HG03457 (cell line): ENCODE measurements around the gene CDHR5.
"Not testable (repeated sequence)": the region's sequence is repeated elsewhere in the genome, so short reads cannot be mapped to it uniquely, and the experiment has no call there.

ENCODE experiments used
- ATAC-seq: cut with Tn5 transposase; IDR thresholded peaks from one replicate; pipeline ENCODE4 v1.9.1; 2021; ENCODE audit warnings: moderate number of reproducible peaks; ENCODE audit not compliant: unreplicated experiment

Gene CDHR5

GRCh38 chr11:590997-591396 is 33.8 kb downstream of the CDHR5 start:
- ATAC-seq, result no peak

- ATAC-seq, result no peak
Measured at GRCh38 chr11:589798-590197, 35.0 kb downstream of the CDHR5 start.

DNA sequence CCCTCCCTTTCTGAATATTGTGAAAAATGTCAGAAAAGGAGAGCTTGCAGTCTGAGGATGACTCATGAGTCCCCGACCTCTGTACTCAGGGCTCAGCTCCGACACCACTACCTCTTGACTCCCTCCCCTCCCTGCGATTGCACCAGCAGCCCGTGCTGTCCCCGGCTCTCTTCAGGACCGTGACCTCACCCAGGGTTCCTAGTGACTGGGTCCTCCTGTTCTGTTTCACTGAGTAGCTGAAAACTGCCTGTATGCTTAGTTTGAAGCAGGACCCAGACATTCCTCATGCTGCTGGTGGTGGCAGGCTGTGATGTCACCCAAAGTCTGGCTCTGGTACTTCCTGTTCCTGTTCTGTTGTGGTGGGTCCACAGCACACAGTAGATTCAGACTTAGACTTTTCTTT is 36.8 kb downstream of the CDHR5 start:
- no peak for ATAC-seq

GRCh38 chr11:587546-587945 is 37.2 kb downstream of the CDHR5 start:
- no peak for ATAC-seq

- no peak for ATAC-seq
Measured at GRCh38 chr11:586376-587316, 38.1 kb downstream of the CDHR5 start.

DNA sequence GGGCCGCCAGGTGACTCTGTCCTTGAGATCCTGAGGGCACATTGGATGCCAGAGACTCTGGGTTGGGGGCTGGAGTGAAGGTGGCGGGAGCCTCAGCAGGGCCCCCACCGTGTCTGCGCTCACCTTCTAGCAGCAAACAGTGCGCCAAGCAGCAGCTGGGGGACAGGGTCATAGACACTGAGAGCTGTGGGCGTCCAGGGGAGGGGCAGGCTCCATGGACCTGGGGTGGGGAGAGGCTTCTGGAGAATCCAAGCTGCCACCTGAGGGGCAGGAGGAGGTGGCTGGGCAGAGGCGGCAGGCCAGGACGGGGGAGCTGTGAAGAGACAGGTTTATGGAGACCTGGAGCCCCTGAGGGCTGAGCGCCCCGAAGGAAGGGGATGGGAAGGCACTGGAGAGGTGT is 40.5 kb downstream of the CDHR5 start:
- ATAC-seq, result no peak

DNA sequence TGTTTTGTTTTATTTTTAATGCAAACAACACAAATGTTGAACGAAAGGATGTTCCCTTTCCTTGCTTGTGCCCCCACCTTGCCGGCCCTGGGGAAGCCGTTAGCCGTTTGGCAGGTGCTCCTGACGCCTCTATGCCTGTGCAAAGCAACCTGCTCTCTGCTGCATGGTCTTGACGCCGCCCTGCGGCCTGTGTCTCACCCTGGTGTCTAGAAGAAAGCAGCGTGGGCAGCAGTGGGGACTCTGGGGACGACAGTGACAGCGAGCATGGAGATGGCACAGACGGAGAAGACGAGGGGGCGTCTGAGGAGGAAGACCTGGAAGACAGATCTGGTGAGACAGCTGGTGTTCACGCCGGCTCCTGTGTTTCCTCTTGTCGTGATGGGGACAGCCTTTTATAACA is 43.0 kb downstream of the CDHR5 start:
- ATAC-seq, result no peak

- no peak for ATAC-seq
Measured at GRCh38 chr11:581342-581741, 43.4 kb downstream of the CDHR5 start.

- ATAC-seq, result no peak
Measured at GRCh38 chr11:579830-580601, 44.7 kb downstream of the CDHR5 start.

- no peak for ATAC-seq
Measured at GRCh38 chr11:578276-579035, 46.3 kb downstream of the CDHR5 start.

- ATAC-seq, result no peak
Measured at GRCh38 chr11:577611-577894, 47.2 kb downstream of the CDHR5 start.

DNA sequence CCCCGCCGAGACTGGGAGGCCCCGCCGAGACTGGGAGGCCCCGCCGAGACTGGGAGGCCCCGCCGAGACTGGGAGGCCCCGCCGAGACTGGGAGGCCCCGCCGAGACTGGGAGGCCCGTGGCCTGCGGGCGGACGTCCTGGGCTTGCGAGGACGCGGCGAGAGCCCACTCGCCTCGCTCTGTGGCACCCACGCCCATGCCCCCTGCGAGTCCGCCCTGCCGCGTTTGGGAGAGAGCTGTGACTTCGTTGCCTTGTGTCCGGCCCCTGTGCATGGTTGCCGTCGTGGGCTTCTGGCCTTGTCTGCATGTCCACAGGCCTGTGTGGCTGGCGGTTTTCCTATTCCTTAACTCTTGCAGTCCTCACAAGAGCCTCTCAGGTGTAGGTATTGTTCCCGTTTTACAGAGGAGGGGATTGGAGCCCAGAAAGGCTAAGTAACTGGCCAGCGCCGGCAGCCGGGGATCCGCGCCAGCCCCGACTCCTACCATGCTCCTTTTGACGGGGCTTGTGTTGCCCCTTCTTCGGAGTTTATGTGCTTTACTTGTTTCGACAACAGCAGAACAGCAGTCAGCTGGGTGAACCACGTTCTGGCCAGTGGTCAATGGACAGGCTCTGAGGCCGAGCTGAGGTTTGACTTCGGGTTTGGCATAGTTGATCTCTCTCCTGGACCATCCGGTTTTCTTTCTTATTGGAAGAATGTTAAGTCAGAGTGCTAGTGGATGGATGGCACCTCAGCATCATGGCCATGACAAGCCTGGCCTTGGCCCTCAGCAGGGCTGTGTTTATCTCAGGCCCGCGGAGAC is 47.7 kb downstream of the CDHR5 start:
- ATAC-seq, result no peak

DNA sequence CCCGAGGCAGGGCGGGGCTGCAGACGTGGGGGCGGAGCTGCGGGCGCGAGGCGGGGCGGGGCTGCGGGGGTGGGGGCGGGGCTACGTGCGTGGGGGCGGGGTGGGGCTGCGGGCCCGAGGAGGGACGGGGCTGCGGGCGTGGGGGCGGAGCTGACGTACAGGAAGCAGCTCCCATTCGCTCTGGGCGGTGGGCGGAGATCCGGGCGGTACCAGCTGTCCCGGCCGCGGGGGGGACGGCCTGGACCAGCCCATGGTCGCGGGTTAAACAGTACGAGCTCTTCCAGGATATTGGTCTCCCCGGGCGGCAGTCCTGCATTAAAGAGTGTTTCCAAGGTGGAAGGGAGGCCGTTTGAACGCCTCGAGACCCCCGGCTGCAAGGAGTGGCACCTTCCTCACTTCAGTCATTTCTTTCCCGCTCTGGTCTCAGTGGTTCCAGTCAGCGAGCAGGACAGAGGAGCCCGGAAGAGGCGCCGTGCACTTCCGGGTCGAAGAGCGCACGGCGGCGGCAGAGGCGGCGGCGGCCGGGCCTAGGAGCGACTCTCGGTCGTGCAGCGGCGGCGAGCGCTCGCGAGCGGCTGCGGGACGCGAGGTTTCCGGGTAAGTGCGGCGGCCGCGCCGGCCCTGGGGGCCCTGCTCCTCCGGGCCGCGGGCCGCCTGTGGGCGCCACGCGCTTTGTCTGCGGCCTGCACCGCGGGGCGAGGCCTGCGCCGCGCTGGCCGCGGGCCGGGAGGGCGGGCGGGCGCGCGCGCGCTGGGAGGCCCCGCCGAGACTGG is 48.6 kb downstream of the CDHR5 start, which contains the start of gene PHRF1:
TSS of gene PHRF1 (plus strand) at position 475 of the 773 bp plus-strand sequence. CDS start 5,043 bp downstream, outside the sequence.
- peak; percentile 73 for ATAC-seq

DNA sequence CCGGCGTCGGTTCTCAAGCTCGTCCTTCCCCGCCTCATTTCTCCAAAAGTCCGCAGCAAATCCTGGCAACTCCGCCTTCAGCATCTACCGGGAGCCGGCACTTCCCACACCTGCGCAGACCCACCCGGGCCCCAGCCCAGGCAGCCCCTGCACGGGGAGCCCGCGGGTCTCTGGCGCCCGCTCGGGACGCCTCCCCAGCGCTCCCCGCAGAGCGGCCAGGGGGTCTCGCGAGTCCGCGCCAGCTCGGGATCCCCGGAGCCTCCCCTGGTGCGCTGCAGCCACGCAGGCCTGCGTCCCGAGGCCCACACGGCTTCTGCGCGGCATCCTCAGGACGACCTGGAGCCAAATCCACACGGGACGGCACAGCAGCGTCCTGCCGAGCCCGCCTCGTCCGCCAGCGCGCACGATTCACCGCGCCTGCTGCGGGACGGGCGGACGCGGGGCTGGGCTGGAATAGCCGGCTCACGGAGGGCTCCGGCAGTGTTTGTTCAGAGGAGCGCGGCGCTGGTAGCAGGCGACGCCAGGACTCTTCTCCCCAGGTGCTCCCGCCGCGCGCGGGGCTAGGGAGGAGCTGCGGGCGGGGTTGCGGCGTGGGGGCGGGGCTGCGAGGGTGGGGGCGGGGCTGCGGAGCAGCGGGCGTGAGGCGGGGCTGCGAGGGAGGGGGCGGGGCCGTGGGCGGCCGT is 49.3 kb downstream of the CDHR5 start:
- no peak for ATAC-seq

DNA sequence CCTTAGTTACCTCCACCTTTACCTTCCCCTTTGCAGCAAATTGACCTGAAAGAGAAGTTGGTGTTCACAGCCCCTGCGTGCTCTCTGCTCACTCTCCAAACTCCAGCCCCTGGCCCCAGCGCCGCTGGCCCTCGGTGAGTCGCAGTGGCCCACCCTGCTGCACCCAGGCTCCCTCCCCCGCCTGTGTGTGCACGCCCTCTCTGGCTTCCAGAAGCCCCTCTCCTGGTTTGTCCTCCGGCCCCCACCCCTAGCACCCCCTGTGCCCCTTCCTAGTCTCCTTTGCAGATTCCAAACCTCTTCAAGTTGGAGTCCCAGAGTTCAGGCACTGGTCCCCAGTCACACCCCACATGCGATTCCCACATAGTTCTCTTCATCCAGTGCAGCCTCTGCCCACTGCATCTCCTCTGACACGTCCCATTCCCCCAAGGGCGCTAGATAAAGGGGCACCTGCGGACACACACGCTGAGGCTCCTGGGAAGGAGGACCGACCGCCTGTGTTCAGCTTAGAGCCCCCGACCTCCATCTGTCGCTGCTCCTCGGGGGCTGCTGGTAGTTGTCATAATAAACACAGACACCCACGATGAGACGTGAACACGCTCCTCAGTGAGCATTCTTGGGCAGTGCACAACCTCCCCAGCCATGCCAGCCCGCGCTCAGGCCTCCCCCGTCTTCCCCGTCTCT is 50.0 kb downstream of the CDHR5 start:
- ATAC-seq, result no peak

DNA sequence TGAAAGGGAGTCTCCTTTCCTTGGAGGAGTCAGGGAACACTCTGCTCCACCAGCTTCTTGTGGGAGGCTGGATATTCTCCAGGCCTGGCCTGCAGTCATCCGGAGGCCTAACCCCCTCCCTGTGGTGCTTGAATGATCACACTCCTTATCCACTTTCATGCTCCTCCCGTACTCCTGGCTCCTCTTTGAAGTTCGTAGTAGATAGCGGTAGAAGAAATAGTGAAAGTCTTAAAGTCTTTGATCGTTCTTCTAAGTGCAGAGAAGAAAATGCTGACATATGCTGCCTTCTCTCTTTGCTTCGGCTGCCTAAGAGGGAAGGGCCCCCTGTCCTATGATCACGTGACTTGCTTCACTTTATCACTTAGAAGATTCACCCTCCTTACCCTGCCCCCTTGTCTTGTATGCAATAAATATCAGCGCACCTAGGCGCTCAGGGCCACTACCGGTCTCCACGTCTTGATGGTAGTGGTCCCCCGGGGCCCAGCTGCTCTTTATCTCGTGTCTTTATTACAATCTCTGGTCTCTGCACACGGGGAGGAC is 50.7 kb downstream of the CDHR5 start:
- not testable (repeated sequence) for ATAC-seq

DNA sequence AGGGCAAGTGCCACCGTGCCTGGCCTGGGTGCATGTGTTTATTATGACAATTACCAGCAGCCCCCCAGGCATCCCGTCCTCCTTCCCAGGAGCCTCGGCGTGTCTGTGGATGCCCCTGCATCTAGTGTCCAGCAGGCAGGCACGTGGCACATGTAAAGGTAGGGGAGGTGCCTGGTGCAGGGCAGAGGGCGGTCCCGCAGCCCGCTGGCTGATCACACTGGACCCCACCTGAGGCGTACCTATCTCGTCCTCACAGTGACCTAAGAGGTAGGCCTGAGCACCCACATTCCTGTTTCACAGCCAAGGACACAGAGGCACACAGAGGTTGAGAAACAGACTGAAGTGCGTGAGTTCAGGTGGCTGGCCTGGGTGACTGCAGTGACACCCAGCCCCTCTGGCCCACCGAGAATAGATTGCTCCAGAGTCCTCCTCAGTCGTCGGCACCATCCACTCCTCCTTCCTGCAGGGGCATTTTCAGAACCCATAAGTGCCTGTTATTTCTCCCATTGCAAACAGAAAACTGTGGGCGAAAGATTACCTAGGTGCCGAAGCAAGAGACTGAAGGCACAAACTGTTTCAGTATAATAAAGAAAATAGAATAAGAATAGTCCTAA is 51.5 kb downstream of the CDHR5 start:
- ATAC-seq, result no peak

- no peak for ATAC-seq
Measured at GRCh38 chr11:571802-572185, 53.0 kb downstream of the CDHR5 start.
